Nephron progenitor cell (in vitro differentiated cells): ENCODE results near the gene JMJD4.

Experiments used
- DNase-seq: peaks from one replicate; pipeline ENCODE4 v3.0.0; 2021
- H3K27ac Mint-ChIP-seq: 2 replicates; pipeline ENCODE4 v1.8.0; 2021; ENCODE audit warnings: mild to moderate bottlenecking, moderate library complexity, mixed read lengths
- H3K27me3 Mint-ChIP-seq: 2 replicates; pipeline ENCODE4 v1.8.0; 2021; ENCODE audit warnings: mild to moderate bottlenecking, low read depth, mixed read lengths; ENCODE audit not compliant: poor library complexity
- H3K36me3 Mint-ChIP-seq: 2 replicates; pipeline ENCODE4 v1.8.0; 2021; ENCODE audit warnings: low read depth, mixed read lengths
- H3K4me1 Mint-ChIP-seq: 2 replicates; pipeline ENCODE4 v1.8.0; 2021; ENCODE audit warnings: mixed read lengths
- H3K4me3 Mint-ChIP-seq: 2 replicates; pipeline ENCODE4 v1.8.0; 2021; ENCODE audit warnings: mild to moderate bottlenecking, moderate library complexity, mixed read lengths
- H3K9me3 Mint-ChIP-seq: 2 replicates; pipeline ENCODE4 v1.8.0; 2021; ENCODE audit warnings: mild to moderate bottlenecking, moderate library complexity, mixed read lengths
- TF ChIP-seq, protein P1 (sequence below): fragments of 200-600 bp; sonication (generic); IDR thresholded peaks from 2 replicates; pipeline ENCODE4 v1.5.0; 2021; ENCODE audit warnings: antibody characterized with exemption

Gene JMJD4

DNA sequence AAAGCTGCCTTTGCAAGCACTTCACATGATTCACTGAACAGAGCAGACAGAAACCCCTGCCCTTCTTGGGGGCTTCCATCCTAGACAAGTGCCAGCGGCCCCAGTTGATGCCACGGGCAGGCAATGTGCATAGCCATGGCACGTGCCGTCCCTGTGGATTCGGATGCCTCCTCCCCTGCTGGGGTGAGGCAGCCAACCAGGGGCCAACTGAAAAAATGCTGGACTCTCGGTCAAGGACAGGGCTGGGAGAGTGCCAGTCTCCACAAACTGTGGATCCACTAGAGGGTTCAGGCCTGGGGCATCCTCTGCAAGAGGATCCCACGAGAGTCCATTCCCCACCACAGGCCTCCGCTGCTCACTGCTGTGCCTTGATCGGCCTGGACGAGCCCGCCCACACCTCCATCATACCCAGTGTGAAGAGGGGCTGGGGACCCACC lies 3.8 kb downstream of the JMJD4 start:
- H3K4me1 Mint-ChIP-seq = peaks cover 51% of the 10 kb centered on the region
- no peak overlapping the region for H3K4me3 Mint-ChIP-seq

DNA sequence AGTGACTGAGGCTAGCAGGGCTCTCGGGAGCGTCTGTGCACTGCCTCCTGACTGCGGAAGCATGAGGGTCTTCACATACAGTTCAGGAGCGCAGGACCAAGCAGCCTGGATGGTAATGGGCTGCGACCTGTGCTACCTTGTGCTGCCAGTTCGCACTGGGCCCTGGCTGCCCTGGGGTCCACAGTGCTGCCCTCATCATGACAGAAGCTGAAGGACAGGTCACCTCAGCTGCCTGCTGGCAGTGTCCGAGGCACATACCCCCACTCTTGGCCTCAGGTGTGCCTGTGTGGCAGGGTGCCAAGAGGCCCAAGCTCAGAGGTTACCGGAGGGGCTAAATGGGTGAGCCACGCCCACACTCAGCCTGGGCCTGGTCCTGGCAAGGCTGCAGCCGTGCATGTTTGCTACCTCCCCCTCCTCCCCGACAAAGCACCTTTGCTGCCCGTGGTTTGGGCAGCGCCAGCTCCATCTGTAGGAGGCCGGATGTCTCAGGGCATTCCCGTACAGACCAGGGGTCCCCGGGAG lies 4.4 kb downstream of the JMJD4 start:
- TF ChIP-seq, protein P1, sequence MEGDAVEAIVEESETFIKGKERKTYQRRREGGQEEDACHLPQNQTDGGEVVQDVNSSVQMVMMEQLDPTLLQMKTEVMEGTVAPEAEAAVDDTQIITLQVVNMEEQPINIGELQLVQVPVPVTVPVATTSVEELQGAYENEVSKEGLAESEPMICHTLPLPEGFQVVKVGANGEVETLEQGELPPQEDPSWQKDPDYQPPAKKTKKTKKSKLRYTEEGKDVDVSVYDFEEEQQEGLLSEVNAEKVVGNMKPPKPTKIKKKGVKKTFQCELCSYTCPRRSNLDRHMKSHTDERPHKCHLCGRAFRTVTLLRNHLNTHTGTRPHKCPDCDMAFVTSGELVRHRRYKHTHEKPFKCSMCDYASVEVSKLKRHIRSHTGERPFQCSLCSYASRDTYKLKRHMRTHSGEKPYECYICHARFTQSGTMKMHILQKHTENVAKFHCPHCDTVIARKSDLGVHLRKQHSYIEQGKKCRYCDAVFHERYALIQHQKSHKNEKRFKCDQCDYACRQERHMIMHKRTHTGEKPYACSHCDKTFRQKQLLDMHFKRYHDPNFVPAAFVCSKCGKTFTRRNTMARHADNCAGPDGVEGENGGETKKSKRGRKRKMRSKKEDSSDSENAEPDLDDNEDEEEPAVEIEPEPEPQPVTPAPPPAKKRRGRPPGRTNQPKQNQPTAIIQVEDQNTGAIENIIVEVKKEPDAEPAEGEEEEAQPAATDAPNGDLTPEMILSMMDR = no peak
- H3K27ac Mint-ChIP-seq = no peak overlapping the region
- H3K9me3 Mint-ChIP-seq = no peaks in the 10 kb centered on the region
- H3K4me1 Mint-ChIP-seq = peaks cover 45% of the 10 kb centered on the region
- peaks cover 5% of the 10 kb centered on the region for H3K27me3 Mint-ChIP-seq
- DNase-seq = no peak
- no peak overlapping the region for H3K4me3 Mint-ChIP-seq
- peaks cover 3% of the 10 kb centered on the region for H3K36me3 Mint-ChIP-seq

More for the DNA sequence above, 3.8 kb downstream of the JMJD4 start:
- no peak for DNase-seq
- Mint-ChIP-seq H3K27ac (no peak overlapping the region), H3K36me3 (peaks cover 3% of the 10 kb centered on the region), H3K27me3 (peaks cover 5% of the 10 kb centered on the region), H3K9me3 (no peaks in the 10 kb centered on the region)
- TF ChIP-seq, protein P1 = no peak

GRCh38 chr1:227729881-227730629 lies 5.0 kb downstream of the JMJD4 start:
- Mint-ChIP-seq H3K36me3 (peaks cover 3% of the 10 kb centered on the region), H3K9me3 (no peaks in the 10 kb centered on the region), H3K27ac (no peak overlapping the region), H3K27me3 (peaks cover 5% of the 10 kb centered on the region), H3K4me1 (peaks cover 45% of the 10 kb centered on the region), H3K4me3 (peak overlapping the region; percentile 74)
- TF ChIP-seq, protein P1 = peak; percentile 66
- peak; percentile 60 for DNase-seq

GRCh38 chr1:227729144-227729880 lies 5.8 kb downstream of the JMJD4 start:
- H3K27ac Mint-ChIP-seq = no peak overlapping the region
- DNase-seq = no peak

GRCh38 chr1:227728892-227729143 lies 6.3 kb downstream of the JMJD4 start:
- peaks cover 9% of the 10 kb centered on the region for H3K27me3 Mint-ChIP-seq
- peaks cover 37% of the 10 kb centered on the region for H3K4me1 Mint-ChIP-seq
- H3K36me3 Mint-ChIP-seq = peaks cover 9% of the 10 kb centered on the region
- peak overlapping the region; percentile 86 for H3K4me3 Mint-ChIP-seq
- TF ChIP-seq, protein P1 = no peak
- H3K9me3 Mint-ChIP-seq = peaks cover 12% of the 10 kb centered on the region
- DNase-seq = no peak
- no peak overlapping the region for H3K27ac Mint-ChIP-seq

More at GRCh38 chr1:227729144-227729880, 5.8 kb downstream of the JMJD4 start:
- TF ChIP-seq, protein P1 = no peak
- peaks cover 7% of the 10 kb centered on the region for H3K27me3 Mint-ChIP-seq
- H3K9me3 Mint-ChIP-seq = peaks cover 7% of the 10 kb centered on the region
- peaks cover 42% of the 10 kb centered on the region for H3K4me1 Mint-ChIP-seq
- H3K36me3 Mint-ChIP-seq = peaks cover 4% of the 10 kb centered on the region
- H3K4me3 Mint-ChIP-seq = peak overlapping the region; percentile 86
